HCT116 (cell line): ENCODE data around the gene RNU5D-1. TPM values are rescaled to one million over a fixed set of nuclear protein-coding genes. Genes with fewer than 3 reads are reported as not detected.

Source experiments
- ATAC-seq: fragments of 200-7000 bp; cut with Tn5 transposase; 2 replicates; pipeline ENCODE4 v1.9.1; 2020; ENCODE audit warnings: mild to moderate bottlenecking, moderate library complexity
- BruUV-seq: library from RNA; stranded (reverse); fragments of 400-500 nt; replicated peaks from 2 replicates; lab custom pipeline; 2021; lab: Mats Ljungman, UMichigan
- CTCF ChIA-PET: fragments of 300-600 bp; sonication (Branson Sonifier 250); formaldehyde crosslinking; loops from one replicate; lab custom pipeline; 2021; ENCODE audit warnings: antibody characterized with exemption; lab: Charles Lee
- POLR2A ChIA-PET: fragments of 300-600, 350-600 bp; sonication (Branson Sonifier 250); formaldehyde crosslinking; loops from one replicate; lab custom pipeline; 2021; ENCODE audit warnings: antibody characterized with exemption; lab: Charles Lee
- RAD21 ChIA-PET, 2 experiments: fragments of 300-600 bp; sonication (Branson Sonifier 250); formaldehyde crosslinking; loops; one replicate each; lab custom pipeline; 2023; ENCODE audit warnings: low total read pairs in 2 of 2; ENCODE audit not compliant: uncharacterized antibody in 2 of 2, unreplicated experiment in 2 of 2, low non-redundant PET in 1 of 2; lab: Charles Lee
- DNase-seq: peaks from one replicate; pipeline ENCODE4 v3.0.0-alpha.2; 2010; ENCODE audit warnings: low read depth, low spot score
- H2AFZ ChIP-seq: fragments of 200-600 bp; shearing (Covaris generic), sonication (generic); 2 replicates; pipeline ENCODE4 v1.6.1; 2017; ENCODE audit warnings: low read depth, mixed run types, mixed read lengths, antibody characterized with exemption, low read length; ENCODE audit not compliant: poor library complexity, severe bottlenecking
- H3K27ac ChIP-seq: 2 replicates; pipeline ENCODE4 v1.5.1; 2012; ENCODE audit warnings: low read depth, low read length
- H3K27me3 ChIP-seq: fragments of 200-600 bp; sonication (generic); 2 replicates; pipeline ENCODE4 v1.6.1; 2016; ENCODE audit warnings: mixed run types, low read length, mixed read lengths; ENCODE audit not compliant: insufficient read depth
- H3K36me3 ChIP-seq, 2 experiments: fragments of 200-500 bp in 1 of 2; fragments of 200-600 bp in 1 of 2; sonication (Bioruptor generic) in 1 of 2; sonication (generic) in 1 of 2; 2 replicates each; pipeline versions ENCODE4 v1.5.1 to v1.6.1; 2014 to 2016; ENCODE audit warnings: low read length in 2 of 2, inconsistent platforms in 1 of 2, mixed read lengths in 1 of 2, mixed run types in 1 of 2; ENCODE audit not compliant: insufficient read depth in 2 of 2, control insufficient read depth in 1 of 2
- H3K4me1 ChIP-seq, 2 experiments: fragments of 200-600 bp in 1 of 2; sonication (generic) in 1 of 2; 2 replicates each; pipeline versions ENCODE4 v1.5.1 to v1.6.1; 2012 to 2017; ENCODE audit warnings: low read length in 2 of 2, inconsistent platforms in 1 of 2, mild to moderate bottlenecking in 1 of 2, mixed read lengths in 1 of 2, mixed run types in 1 of 2, moderate library complexity in 1 of 2; ENCODE audit not compliant: insufficient read depth in 2 of 2, control insufficient read depth in 1 of 2
- H3K4me2 ChIP-seq: fragments of 200-600 bp; sonication (generic); 2 replicates; pipeline ENCODE4 v1.6.1; 2017; ENCODE audit warnings: mixed run types, low read length, mixed read lengths
- H3K4me3 ChIP-seq, 2 experiments: fragments of 200-600 bp in 1 of 2; sonication (generic) in 1 of 2; replicated peaks in 1 of 2; 2 replicates each; pipeline ENCODE4 v1.5.1; 2011 to 2016; ENCODE audit warnings: low read length in 2 of 2, control low read depth in 1 of 2, low read depth in 1 of 2, mild to moderate bottlenecking in 1 of 2, mixed read lengths in 1 of 2, mixed run types in 1 of 2
- H3K79me2 ChIP-seq: fragments of 200-600 bp; sonication (generic); 2 replicates; pipeline ENCODE4 v1.6.1; 2017; ENCODE audit warnings: mild to moderate bottlenecking, mixed run types, low read length, moderate library complexity, mixed read lengths; ENCODE audit not compliant: insufficient read depth
- H3K9ac ChIP-seq: fragments of 200-600 bp; sonication (generic); 2 replicates; pipeline ENCODE4 v1.6.1; 2016; ENCODE audit warnings: low read length, mixed read lengths
- H3K9me2 ChIP-seq: fragments of 200-600 bp; sonication (generic), shearing (Covaris generic); 2 replicates; pipeline ENCODE4 v1.6.1; 2017; ENCODE audit warnings: mixed run types, mild to moderate bottlenecking, moderate library complexity; ENCODE audit not compliant: insufficient read depth
- H3K9me3 ChIP-seq, 2 experiments: fragments of 200-500 bp in 1 of 2; fragments of 200-600 bp in 1 of 2; sonication (Bioruptor generic) in 1 of 2; sonication (generic) in 1 of 2; 2 replicates each; pipeline ENCODE4 v1.6.1; 2014 to 2017; ENCODE audit warnings: low read length in 2 of 2, mixed read lengths in 2 of 2, inconsistent platforms in 1 of 2, low read depth in 1 of 2, mild to moderate bottlenecking in 1 of 2, mixed run types in 1 of 2, moderate library complexity in 1 of 2; ENCODE audit not compliant: control insufficient read depth in 1 of 2, insufficient read depth in 1 of 2
- H4K20me1 ChIP-seq: fragments of 200-600 bp; sonication (generic), shearing (Covaris generic); 2 replicates; pipeline ENCODE4 v1.6.1; 2017; ENCODE audit warnings: mixed run types, mild to moderate bottlenecking, moderate library complexity; ENCODE audit not compliant: insufficient read depth
- EGR1 ChIP-seq: IDR thresholded peaks from 2 replicates; pipeline ENCODE4 v1.6.1; 2012; ENCODE audit warnings: low read depth
- ELF1 ChIP-seq: IDR thresholded peaks from 2 replicates; pipeline ENCODE4 v1.6.1; 2012; ENCODE audit warnings: low read depth, borderline replicate concordance
- EZH2phosphoT487 ChIP-seq: fragments of 200-600 bp; IDR thresholded peaks from 2 replicates; pipeline ENCODE4 v1.6.1; 2018; ENCODE audit warnings: antibody characterized with exemption, borderline replicate concordance
- JUND ChIP-seq: IDR thresholded peaks from 2 replicates; pipeline ENCODE4 v1.6.1; 2012
- POLR2AphosphoS5 ChIP-seq: IDR thresholded peaks from 2 replicates; pipeline ENCODE4 v1.6.1; 2011; ENCODE audit warnings: mild to moderate bottlenecking, low read depth, low read length, moderate library complexity
- SIN3A ChIP-seq: IDR thresholded peaks from 2 replicates; pipeline ENCODE4 v1.6.1; 2012; ENCODE audit warnings: low read depth
- intact Hi-C: fragments of 100-400 bp; cut with micrococcal nuclease; formaldehyde crosslinking; loops from 2 replicates; pipeline ENCODE4 v1.10.0; 2022
- total RNA-seq: library from RNA; stranded (reverse); gene quantifications from one replicate; pipeline ENCODE4 v1.2.1, GENCODE V29; 2021; ENCODE audit not compliant: unreplicated experiment
- TF ChIP-seq, protein P1 (sequence below): IDR thresholded peaks from 2 replicates; pipeline ENCODE4 v1.6.1; 2012
- TF ChIP-seq, protein P2 (sequence below), 3 experiments: fragments of 200-600 bp in 1 of 3; sonication (generic) in 1 of 3; IDR thresholded peaks in 2 of 3; conservative IDR thresholded peaks in 1 of 3; 2 replicates each; pipeline ENCODE4 v1.5.1; 2012 to 2017; ENCODE audit warnings: low read depth in 2 of 3, low read length in 2 of 3, antibody characterized with exemption in 1 of 3, borderline replicate concordance in 1 of 3, control low read depth in 1 of 3, mild to moderate bottlenecking in 1 of 3, mixed read lengths in 1 of 3, mixed run types in 1 of 3, moderate library complexity in 1 of 3; ENCODE audit not compliant: insufficient read depth in 1 of 3
- TF ChIP-seq, protein P3 (sequence below): IDR thresholded peaks from 2 replicates; pipeline ENCODE4 v1.6.1; 2012

Gene RNU5D-1
- total RNA-seq, 1 experiment from 2014 or later: not detected

DNA sequence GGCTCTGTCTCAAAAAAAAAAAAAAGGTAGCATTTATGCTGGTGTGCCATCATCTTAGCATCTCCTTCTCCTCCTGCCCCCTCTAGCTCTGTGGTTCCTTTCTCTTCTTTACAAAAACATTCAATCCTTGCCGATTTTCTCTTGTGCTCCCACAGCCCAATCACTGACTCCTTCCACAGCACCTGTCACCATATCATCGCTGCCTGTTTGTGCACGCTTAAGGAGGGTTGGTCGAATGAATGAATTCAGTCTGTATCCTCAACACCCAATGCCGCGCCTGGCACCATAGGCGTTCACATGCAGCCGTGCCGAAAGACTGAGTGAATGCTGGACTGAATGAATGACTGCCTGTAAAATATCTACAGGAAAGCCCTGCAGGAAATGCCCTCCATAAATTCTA, 7.9 kb downstream of the RNU5D-1 start:
- DNase-seq (no peak), ATAC-seq (no peak)
- TF ChIP-seq EGR1 (no peak), ELF1 (no peak), POLR2AphosphoS5 (no peak), SIN3A (no peak), EZH2phosphoT487 (no peak), JUND (no peak)
- TF ChIP-seq, protein P1, sequence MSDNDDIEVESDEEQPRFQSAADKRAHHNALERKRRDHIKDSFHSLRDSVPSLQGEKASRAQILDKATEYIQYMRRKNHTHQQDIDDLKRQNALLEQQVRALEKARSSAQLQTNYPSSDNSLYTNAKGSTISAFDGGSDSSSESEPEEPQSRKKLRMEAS: no peak
- TF ChIP-seq, protein P2, sequence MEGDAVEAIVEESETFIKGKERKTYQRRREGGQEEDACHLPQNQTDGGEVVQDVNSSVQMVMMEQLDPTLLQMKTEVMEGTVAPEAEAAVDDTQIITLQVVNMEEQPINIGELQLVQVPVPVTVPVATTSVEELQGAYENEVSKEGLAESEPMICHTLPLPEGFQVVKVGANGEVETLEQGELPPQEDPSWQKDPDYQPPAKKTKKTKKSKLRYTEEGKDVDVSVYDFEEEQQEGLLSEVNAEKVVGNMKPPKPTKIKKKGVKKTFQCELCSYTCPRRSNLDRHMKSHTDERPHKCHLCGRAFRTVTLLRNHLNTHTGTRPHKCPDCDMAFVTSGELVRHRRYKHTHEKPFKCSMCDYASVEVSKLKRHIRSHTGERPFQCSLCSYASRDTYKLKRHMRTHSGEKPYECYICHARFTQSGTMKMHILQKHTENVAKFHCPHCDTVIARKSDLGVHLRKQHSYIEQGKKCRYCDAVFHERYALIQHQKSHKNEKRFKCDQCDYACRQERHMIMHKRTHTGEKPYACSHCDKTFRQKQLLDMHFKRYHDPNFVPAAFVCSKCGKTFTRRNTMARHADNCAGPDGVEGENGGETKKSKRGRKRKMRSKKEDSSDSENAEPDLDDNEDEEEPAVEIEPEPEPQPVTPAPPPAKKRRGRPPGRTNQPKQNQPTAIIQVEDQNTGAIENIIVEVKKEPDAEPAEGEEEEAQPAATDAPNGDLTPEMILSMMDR (IDR thresholded peaks at IDR 0.05 in 2 of 3, conservative IDR thresholded peaks at IDR 0.05 in 1 of 3; ENCODE audit: borderline replicate concordance in 1 of 3, insufficient read depth in 1 of 3, low read depth in 2 of 3, low read length in 2 of 3): no peak
- TF ChIP-seq, protein P3, sequence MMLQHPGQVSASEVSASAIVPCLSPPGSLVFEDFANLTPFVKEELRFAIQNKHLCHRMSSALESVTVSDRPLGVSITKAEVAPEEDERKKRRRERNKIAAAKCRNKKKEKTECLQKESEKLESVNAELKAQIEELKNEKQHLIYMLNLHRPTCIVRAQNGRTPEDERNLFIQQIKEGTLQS: no peak
- no peaks in the 10 kb centered on the region for H3K9me2 ChIP-seq
- H4K20me1 ChIP-seq: no peaks in the 10 kb centered on the region
- H3K4me3 ChIP-seq: no peak overlapping the region
- intact Hi-C loops: no loop called here
- ChIA-PET POLR2A (interaction anchor here (0.7 to 3.8 kb wide), 4 partner anchors 9 to 617 kb away, joined by 3 to 461 read pairs (median 58); partner anchors contain the start of genes MUTYH, RNU5D-1 and TOE1), RAD21 (no interaction called here), CTCF (interaction anchor here (2.3 kb wide), 1 partner anchor 8 kb away, joined by 25 read pairs; the partner anchor contains the start of gene RNU5D-1)
- no peaks in the 10 kb centered on the region for H3K36me3 ChIP-seq
- no peaks in the 10 kb centered on the region for H3K9me3 ChIP-seq
- no peaks in the 10 kb centered on the region for H3K79me2 ChIP-seq
- no peak overlapping the region for H3K27ac ChIP-seq
- H3K9ac ChIP-seq: no peak overlapping the region
- no peak overlapping the region for H2AFZ ChIP-seq
- no TSS peak for BruUV-seq
- H3K27me3 ChIP-seq: no peaks in the 10 kb centered on the region
- peaks cover 17 to 46% of the 10 kb centered on the region in 2 experiments for H3K4me1 ChIP-seq
- H3K4me2 ChIP-seq: no peak overlapping the region
